Glutamatergic neuron (in vitro differentiated cells): Measurements from ENCODE around the gene CALCOCO1. TPM values are rescaled to one million over a fixed set of nuclear protein-coding genes. Genes with fewer than 3 reads are reported as not detected.

Experiments used
- DNase-seq: peaks from one replicate; pipeline ENCODE4 v3.0.0; 2022
- H3K27ac Mint-ChIP-seq: one replicate; pipeline ENCODE4 v1.8.0; 2020; ENCODE audit warnings: mild to moderate bottlenecking, mixed read lengths, inconsistent platforms; ENCODE audit not compliant: unreplicated experiment
- H3K27me3 Mint-ChIP-seq: one replicate; pipeline ENCODE4 v1.8.0; 2020; ENCODE audit warnings: mild to moderate bottlenecking, moderate library complexity, mixed read lengths, inconsistent platforms; ENCODE audit not compliant: unreplicated experiment
- H3K36me3 Mint-ChIP-seq: one replicate; pipeline ENCODE4 v1.8.0; 2020; ENCODE audit warnings: mild to moderate bottlenecking, mixed read lengths, inconsistent platforms; ENCODE audit not compliant: unreplicated experiment
- H3K4me1 Mint-ChIP-seq: one replicate; pipeline ENCODE4 v1.8.0; 2020; ENCODE audit warnings: mild to moderate bottlenecking, low read depth, mixed read lengths, inconsistent platforms; ENCODE audit not compliant: unreplicated experiment
- H3K4me3 Mint-ChIP-seq: one replicate; pipeline ENCODE4 v1.8.0; 2020; ENCODE audit warnings: mild to moderate bottlenecking, mixed read lengths, inconsistent platforms; ENCODE audit not compliant: unreplicated experiment
- H3K9me3 Mint-ChIP-seq: one replicate; pipeline ENCODE4 v1.8.0; 2020; ENCODE audit warnings: mild to moderate bottlenecking, moderate library complexity, mixed read lengths, inconsistent platforms; ENCODE audit not compliant: unreplicated experiment
- total RNA-seq: library from RNA; stranded (reverse); fragmentation: NEBNext Ultra II Directional; extraction: Animal tissue kit (Norgen Biotek cat#: 25700); gene quantifications from one replicate; pipeline ENCODE4 v1.2.1, GENCODE V29; 2021; ENCODE audit not compliant: unreplicated experiment
- TF ChIP-seq, protein P1 (sequence below): fragments of 200-600 bp; sonication (generic); IDR thresholded peaks from one replicate; pipeline ENCODE4 v1.5.0; 2021; ENCODE audit not compliant: partially characterized antibody, unreplicated experiment

Gene CALCOCO1
- total RNA-seq, 1 donor from 2014 or later, result 151 TPM

DNA sequence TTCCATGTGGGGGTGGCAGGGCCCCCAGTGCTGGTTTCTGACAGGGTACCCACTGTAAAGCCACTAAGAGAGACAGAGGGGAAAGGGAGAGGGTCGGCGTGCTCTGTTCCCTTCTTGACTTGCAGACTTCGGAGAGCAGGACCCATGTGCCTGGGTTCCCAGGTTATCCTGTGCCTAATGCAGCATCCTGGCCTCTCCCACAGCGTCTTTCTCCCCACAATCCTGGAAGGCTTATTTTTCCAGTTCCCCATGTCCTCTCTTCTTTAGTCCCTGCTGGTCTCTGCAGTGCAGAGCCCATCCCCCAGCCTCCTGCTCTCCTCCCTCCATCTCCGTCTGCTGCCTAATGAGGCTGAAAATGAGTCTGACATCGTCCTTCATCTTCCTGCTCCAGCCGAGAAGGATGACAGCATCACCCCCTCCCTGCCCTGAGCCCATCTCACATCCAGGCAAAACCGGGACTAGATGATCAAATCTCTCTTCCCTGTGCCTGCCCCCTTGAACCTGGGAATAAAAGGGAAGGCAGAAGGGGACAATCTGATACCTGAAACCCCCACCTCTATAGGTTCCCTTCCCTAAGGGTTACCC, 15.1 kb downstream of the CALCOCO1 start:
- H3K27ac Mint-ChIP-seq, result no peak overlapping the region

DNA sequence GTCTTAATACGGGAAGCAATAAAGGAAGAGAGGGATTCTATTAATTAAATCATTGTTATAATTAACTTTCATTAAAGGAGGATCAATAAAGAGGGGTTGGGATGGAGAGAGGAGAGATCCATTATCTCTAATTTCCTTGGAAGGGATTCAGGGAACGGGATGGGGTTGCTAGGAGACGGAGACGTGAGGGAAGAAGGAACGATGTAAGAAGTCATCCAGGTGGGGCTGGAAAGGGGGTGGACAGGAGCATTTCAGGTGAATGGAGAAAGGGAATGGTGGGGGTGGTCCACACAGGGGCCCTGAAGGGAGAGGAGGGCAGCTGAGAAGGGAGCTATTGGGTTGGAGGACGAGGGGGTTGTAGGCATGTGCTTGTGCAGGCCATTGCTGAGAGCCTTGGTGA, 17.2 kb downstream of the CALCOCO1 start:
- peaks cover 11% of the 10 kb centered on the region for H3K4me1 Mint-ChIP-seq
- H3K36me3 Mint-ChIP-seq, result peaks cover 11% of the 10 kb centered on the region
- H3K4me3 Mint-ChIP-seq, result no peak overlapping the region
- DNase-seq, result no peak
- peak overlapping the region; percentile 20 for H3K27ac Mint-ChIP-seq
- H3K27me3 Mint-ChIP-seq, result peaks cover 16% of the 10 kb centered on the region
- TF ChIP-seq, protein P1, sequence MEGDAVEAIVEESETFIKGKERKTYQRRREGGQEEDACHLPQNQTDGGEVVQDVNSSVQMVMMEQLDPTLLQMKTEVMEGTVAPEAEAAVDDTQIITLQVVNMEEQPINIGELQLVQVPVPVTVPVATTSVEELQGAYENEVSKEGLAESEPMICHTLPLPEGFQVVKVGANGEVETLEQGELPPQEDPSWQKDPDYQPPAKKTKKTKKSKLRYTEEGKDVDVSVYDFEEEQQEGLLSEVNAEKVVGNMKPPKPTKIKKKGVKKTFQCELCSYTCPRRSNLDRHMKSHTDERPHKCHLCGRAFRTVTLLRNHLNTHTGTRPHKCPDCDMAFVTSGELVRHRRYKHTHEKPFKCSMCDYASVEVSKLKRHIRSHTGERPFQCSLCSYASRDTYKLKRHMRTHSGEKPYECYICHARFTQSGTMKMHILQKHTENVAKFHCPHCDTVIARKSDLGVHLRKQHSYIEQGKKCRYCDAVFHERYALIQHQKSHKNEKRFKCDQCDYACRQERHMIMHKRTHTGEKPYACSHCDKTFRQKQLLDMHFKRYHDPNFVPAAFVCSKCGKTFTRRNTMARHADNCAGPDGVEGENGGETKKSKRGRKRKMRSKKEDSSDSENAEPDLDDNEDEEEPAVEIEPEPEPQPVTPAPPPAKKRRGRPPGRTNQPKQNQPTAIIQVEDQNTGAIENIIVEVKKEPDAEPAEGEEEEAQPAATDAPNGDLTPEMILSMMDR, result no peak
- H3K9me3 Mint-ChIP-seq, result peaks cover 2% of the 10 kb centered on the region

More for the DNA sequence above, 15.1 kb downstream of the CALCOCO1 start:
- TF ChIP-seq, protein P1, result no peak
- Mint-ChIP-seq H3K4me3 (peak overlapping the region; percentile 67), H3K27me3 (peaks cover 10% of the 10 kb centered on the region), H3K9me3 (peaks cover 6% of the 10 kb centered on the region), H3K4me1 (peaks cover 11% of the 10 kb centered on the region), H3K36me3 (peaks cover 20% of the 10 kb centered on the region)
- DNase-seq, result peak; percentile 47

GRCh38 chr12:53709671-53710070, 17.6 kb downstream of the CALCOCO1 start:
- peaks cover 16% of the 10 kb centered on the region for H3K27me3 Mint-ChIP-seq
- peaks cover 11% of the 10 kb centered on the region for H3K36me3 Mint-ChIP-seq
- H3K4me3 Mint-ChIP-seq, result no peak overlapping the region
- no peak for DNase-seq
- TF ChIP-seq, protein P1, result no peak
- peaks cover 11% of the 10 kb centered on the region for H3K4me1 Mint-ChIP-seq
- peaks cover 2% of the 10 kb centered on the region for H3K9me3 Mint-ChIP-seq
- H3K27ac Mint-ChIP-seq, result no peak overlapping the region

DNA sequence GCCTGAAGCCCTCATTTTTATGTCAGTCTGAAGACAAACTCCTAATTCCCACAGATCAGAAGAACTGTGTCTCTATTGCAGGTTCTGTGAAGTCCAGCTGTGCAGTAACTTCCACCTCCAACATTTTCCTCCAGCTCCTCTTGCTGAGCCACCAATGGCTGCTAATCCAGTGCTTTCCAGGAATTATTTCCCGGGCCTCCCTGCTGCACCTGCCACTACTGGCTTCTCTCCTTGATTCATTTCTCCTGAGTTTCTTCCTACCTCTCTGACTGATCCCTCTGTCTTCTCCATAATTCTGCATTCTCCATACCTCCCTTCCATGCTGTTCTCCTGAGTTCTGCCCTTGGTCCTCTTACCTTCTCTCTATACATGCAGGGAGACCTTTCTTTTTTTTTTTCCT, 21.2 kb downstream of the CALCOCO1 start:
- DNase-seq, result no peak
- no peaks in the 10 kb centered on the region for H3K36me3 Mint-ChIP-seq
- no peak overlapping the region for H3K27ac Mint-ChIP-seq
- H3K27me3 Mint-ChIP-seq, result peaks cover 13% of the 10 kb centered on the region
- no peak overlapping the region for H3K4me3 Mint-ChIP-seq
- TF ChIP-seq, protein P1, result no peak
- no peaks in the 10 kb centered on the region for H3K4me1 Mint-ChIP-seq
- no peaks in the 10 kb centered on the region for H3K9me3 Mint-ChIP-seq

GRCh38 chr12:53703756-53704155, 23.5 kb downstream of the CALCOCO1 start:
- no peak overlapping the region for H3K27ac Mint-ChIP-seq
- no peaks in the 10 kb centered on the region for H3K9me3 Mint-ChIP-seq
- H3K27me3 Mint-ChIP-seq, result peaks cover 11% of the 10 kb centered on the region
- TF ChIP-seq, protein P1, result no peak
- no peak overlapping the region for H3K4me3 Mint-ChIP-seq
- H3K4me1 Mint-ChIP-seq, result peaks cover 3% of the 10 kb centered on the region
- no peaks in the 10 kb centered on the region for H3K36me3 Mint-ChIP-seq
- DNase-seq, result no peak
